Measurements from ENCODE around the gene COG7. TPM values are rescaled to one million over a fixed set of nuclear protein-coding genes. Genes with fewer than 3 reads are reported as not detected.
"Not testable (repeated sequence)": the region's sequence is repeated elsewhere in the genome, so short reads cannot be mapped to it uniquely, and the experiment has no call there.

The COG7 gene
- total RNA-seq, 1 experiment from 2014 or later = 29.4 TPM

DNA sequence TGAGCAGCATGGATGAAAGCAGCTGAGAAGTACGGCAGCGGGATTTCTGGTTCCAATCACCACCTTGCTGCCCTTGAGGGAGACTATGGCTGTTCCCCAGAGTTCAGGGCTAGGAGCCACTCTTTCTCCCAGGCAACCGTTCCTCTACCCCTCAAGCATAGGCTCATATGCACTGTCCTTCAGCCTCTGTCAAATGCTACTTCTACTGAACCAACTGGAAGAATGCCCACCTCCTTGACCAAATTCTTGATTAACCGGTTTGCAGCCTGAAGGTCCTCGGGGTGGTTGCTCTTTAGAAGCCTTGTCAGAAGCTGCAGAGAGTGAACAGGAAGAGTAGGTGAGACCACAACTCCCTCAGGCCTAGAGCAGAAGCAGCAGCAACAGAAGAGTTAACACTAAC lies 33.5 kb upstream of the COG7 start:
- no peaks in the 10 kb centered on the region for H3K27me3 Mint-ChIP-seq (ENCODE audit: unreplicated experiment)
- intact Hi-C loops (cut with micrococcal nuclease; ENCODE audit: unreplicated experiment) = no loop called here
- no peak overlapping the region for H3K27ac Mint-ChIP-seq (ENCODE audit: unreplicated experiment)
- no peaks in the 10 kb centered on the region for H3K9me3 Mint-ChIP-seq (ENCODE audit: low read depth, unreplicated experiment)
- CTCF ChIA-PET = no interaction called here
- no TSS peak for BruUV-seq (replicated peaks)
- no peak overlapping the region for H3K4me3 Mint-ChIP-seq (ENCODE audit: low read depth, unreplicated experiment)
- TF ChIP-seq, protein P1, sequence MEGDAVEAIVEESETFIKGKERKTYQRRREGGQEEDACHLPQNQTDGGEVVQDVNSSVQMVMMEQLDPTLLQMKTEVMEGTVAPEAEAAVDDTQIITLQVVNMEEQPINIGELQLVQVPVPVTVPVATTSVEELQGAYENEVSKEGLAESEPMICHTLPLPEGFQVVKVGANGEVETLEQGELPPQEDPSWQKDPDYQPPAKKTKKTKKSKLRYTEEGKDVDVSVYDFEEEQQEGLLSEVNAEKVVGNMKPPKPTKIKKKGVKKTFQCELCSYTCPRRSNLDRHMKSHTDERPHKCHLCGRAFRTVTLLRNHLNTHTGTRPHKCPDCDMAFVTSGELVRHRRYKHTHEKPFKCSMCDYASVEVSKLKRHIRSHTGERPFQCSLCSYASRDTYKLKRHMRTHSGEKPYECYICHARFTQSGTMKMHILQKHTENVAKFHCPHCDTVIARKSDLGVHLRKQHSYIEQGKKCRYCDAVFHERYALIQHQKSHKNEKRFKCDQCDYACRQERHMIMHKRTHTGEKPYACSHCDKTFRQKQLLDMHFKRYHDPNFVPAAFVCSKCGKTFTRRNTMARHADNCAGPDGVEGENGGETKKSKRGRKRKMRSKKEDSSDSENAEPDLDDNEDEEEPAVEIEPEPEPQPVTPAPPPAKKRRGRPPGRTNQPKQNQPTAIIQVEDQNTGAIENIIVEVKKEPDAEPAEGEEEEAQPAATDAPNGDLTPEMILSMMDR (IDR thresholded peaks at IDR 0.05; ENCODE audit: unreplicated experiment) = no peak
- peaks cover 67% of the 10 kb centered on the region for H3K36me3 Mint-ChIP-seq (ENCODE audit: insufficient read depth, unreplicated experiment)
- no peak for DNase-seq
- no peaks in the 10 kb centered on the region for H3K4me1 Mint-ChIP-seq (ENCODE audit: low read depth, unreplicated experiment)

DNA sequence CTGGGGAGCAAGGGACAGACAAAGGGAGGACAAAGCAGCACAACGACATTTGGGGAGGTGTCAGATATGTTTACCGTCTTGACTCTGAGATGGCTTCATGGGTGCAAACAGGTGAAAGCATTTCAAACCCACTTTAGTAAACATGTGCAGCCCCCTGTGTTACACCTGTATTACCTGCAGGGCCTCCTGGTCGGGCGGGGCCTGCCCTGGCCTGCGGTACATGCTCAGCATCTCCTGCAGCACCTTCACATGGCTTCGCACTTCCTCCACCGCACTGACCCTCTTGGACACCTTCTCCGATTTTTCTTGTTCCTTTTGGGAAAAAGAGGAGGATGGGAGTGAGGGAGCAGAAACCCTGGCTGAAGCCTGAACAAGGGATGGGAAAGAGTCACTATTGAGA lies 32.9 kb upstream of the COG7 start:
- intact Hi-C loops (cut with micrococcal nuclease; ENCODE audit: unreplicated experiment) = no loop called here
- Mint-ChIP-seq H3K4me1 (ENCODE audit: low read depth, unreplicated experiment) (no peaks in the 10 kb centered on the region), H3K27me3 (ENCODE audit: unreplicated experiment) (no peaks in the 10 kb centered on the region), H3K4me3 (ENCODE audit: low read depth, unreplicated experiment) (no peak overlapping the region), H3K9me3 (ENCODE audit: low read depth, unreplicated experiment) (no peaks in the 10 kb centered on the region), H3K27ac (ENCODE audit: unreplicated experiment) (no peak overlapping the region), H3K36me3 (ENCODE audit: insufficient read depth, unreplicated experiment) (peaks cover 67% of the 10 kb centered on the region)
- no peak for DNase-seq
- TF ChIP-seq, protein P1 (IDR thresholded peaks at IDR 0.05; ENCODE audit: unreplicated experiment) = no peak
- BruUV-seq (replicated peaks) = no TSS peak
- CTCF ChIA-PET = no interaction called here

DNA sequence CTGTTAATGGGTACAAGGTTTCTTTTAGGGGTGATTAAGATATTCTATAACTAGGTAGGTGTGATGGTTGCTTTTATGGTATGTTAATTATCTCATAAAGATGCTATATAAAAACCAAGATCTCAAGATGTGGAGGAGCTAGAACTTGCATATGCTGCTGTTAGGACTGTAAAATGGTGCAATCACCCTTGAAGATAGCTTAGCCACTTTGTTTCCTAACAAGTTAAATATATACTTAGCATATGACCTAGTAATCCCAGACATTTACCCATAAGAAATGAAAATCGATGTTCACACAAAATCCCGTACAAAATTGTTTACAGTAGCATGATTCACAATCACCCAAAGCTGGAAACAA lies 32.2 kb upstream of the COG7 start:
- Mint-ChIP-seq H3K4me1 (ENCODE audit: low read depth, unreplicated experiment) (no peaks in the 10 kb centered on the region), H3K4me3 (ENCODE audit: low read depth, unreplicated experiment) (no peak overlapping the region), H3K27me3 (ENCODE audit: unreplicated experiment) (no peaks in the 10 kb centered on the region), H3K36me3 (ENCODE audit: insufficient read depth, unreplicated experiment) (peaks cover 63% of the 10 kb centered on the region), H3K27ac (ENCODE audit: unreplicated experiment) (no peak overlapping the region), H3K9me3 (ENCODE audit: low read depth, unreplicated experiment) (no peaks in the 10 kb centered on the region)
- intact Hi-C loops (cut with micrococcal nuclease; ENCODE audit: unreplicated experiment) = no loop called here
- DNase-seq = no peak
- TF ChIP-seq, protein P1 (IDR thresholded peaks at IDR 0.05; ENCODE audit: unreplicated experiment) = no peak
- CTCF ChIA-PET = interaction anchor here (0.6 kb wide), 1 partner anchor 239 kb away, joined by 3 read pairs; no protein-coding TSS in a partner anchor
- BruUV-seq (replicated peaks) = no TSS peak

DNA sequence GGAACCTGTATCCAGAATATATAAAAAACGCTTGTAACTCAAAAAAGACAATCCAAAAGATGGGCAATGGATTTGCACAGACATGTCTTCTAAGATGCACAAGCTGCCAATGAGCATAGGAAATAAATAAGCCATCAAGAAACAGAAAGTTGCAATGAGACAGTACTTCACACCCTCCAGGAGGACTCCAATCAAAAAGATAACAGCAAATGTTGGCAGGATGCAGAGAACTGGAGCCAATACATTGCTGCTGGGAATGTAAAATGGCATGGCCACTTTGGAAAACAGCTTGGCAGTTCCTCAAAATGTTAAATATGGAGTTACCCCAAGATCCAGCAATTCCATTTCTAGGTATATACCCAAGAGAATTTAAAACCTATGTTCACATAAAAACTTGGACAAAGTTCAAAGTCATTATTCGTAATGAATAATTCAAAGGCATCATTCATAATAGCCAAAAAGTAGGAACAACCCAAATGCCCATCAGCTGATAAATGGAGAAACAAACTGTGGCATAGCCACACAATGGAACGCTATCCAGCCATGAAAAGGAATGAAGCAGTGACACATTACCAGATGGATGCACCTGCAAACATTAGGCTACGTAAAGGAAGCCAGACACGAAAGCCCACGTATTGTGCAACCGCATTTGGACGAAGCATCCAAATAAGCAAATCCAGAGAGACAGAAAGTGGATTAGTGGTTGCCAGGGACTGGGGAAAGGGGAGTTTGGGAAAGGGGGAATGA lies 31.7 kb upstream of the COG7 start:
- no peak for DNase-seq
- no peaks in the 10 kb centered on the region for H3K27me3 Mint-ChIP-seq (ENCODE audit: unreplicated experiment)
- H3K9me3 Mint-ChIP-seq (ENCODE audit: low read depth, unreplicated experiment) = no peaks in the 10 kb centered on the region
- peaks cover 63% of the 10 kb centered on the region for H3K36me3 Mint-ChIP-seq (ENCODE audit: insufficient read depth, unreplicated experiment)
- no peaks in the 10 kb centered on the region for H3K4me1 Mint-ChIP-seq (ENCODE audit: low read depth, unreplicated experiment)
- H3K4me3 Mint-ChIP-seq (ENCODE audit: low read depth, unreplicated experiment) = no peak overlapping the region
- H3K27ac Mint-ChIP-seq (ENCODE audit: unreplicated experiment) = no peak overlapping the region
- CTCF ChIA-PET = interaction anchor here (0.6 kb wide), 1 partner anchor 239 kb away, joined by 3 read pairs; no protein-coding TSS in a partner anchor
- TF ChIP-seq, protein P1 (IDR thresholded peaks at IDR 0.05; ENCODE audit: unreplicated experiment) = no peak
- no TSS peak for BruUV-seq (replicated peaks)
- intact Hi-C loops (cut with micrococcal nuclease; ENCODE audit: unreplicated experiment) = no loop called here

DNA sequence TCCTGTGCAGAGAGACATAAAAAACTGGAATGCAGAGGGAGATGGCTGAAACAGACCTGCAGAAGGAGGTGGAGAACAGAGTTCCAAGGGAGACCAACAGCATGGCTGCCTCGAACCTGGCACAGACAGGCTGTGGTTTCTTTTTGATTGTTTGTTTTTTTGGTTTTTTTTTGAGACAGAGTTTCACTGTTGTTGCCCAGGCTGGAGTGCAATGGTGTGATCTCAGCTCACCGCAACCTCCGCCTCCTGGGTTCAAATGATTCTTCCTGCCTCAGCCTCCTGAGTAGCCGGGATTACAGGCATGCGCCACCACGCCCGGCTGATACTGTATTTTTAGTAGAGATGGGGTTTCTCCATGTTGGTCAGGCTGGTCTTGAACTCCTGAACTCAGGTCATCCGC lies 30.5 kb upstream of the COG7 start:
- peaks cover 64% of the 10 kb centered on the region for H3K36me3 Mint-ChIP-seq (ENCODE audit: insufficient read depth, unreplicated experiment)
- CTCF ChIA-PET; intact Hi-C loops (cut with micrococcal nuclease; ENCODE audit: unreplicated experiment); H3K27me3 Mint-ChIP-seq (ENCODE audit: unreplicated experiment); H3K9me3 Mint-ChIP-seq (ENCODE audit: low read depth, unreplicated experiment); DNase-seq; H3K27ac Mint-ChIP-seq (ENCODE audit: unreplicated experiment); H3K4me3 Mint-ChIP-seq (ENCODE audit: low read depth, unreplicated experiment); BruUV-seq (replicated peaks); H3K4me1 Mint-ChIP-seq (ENCODE audit: low read depth, unreplicated experiment): not testable (repeated sequence)
